Measurements from ENCODE around the gene UNC45A. TPM values are rescaled to one million over a fixed set of nuclear protein-coding genes. Genes with fewer than 3 reads are reported as not detected.

The UNC45A gene
- polyA plus RNA-seq, 3 donors, result 29.3 to 42.6 (median 30.4) TPM

DNA sequence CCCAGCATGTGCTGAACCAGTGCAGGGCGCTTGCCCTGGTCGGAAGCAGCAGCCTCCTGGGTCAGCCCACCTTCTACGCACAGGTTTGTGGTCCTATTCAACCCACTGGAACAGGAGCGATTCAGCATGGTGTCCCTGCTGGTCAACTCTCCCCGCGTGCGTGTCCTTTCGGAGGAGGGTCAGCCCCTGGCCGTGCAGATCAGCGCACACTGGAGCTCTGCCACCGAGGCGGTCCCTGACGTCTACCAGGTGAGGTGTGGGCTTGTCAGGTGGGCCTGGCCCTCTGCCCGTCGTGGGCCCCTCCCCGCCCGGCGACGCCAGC lies 23.8 kb upstream of the UNC45A start:
- H3K27ac Mint-ChIP-seq, result no peak overlapping the region
- no peak for DNase-seq
- no peak overlapping the region for H3K27ac ChIP-seq (ENCODE audit: low read depth in 1 of 2, low read length in 2 of 2)
- 96% methylated on average over 13 of the region's 19 CpGs for WGBS (ENCODE audit: insufficient coverage)
- no peak overlapping the region for H3K9ac ChIP-seq (ENCODE audit: insufficient read depth, low read length, poor library complexity, severe bottlenecking)
- peaks cover 40% of the 10 kb centered on the region for H3K4me1 Mint-ChIP-seq
- peaks cover 38 to 43% of the 10 kb centered on the region in 2 donors for H3K4me1 ChIP-seq (ENCODE audit: control insufficient read depth in 1 of 2, insufficient read depth in 2 of 2, low read length in 2 of 2)
- H3K9me3 ChIP-seq (replicated peaks in 1 of 2; ENCODE audit: control insufficient read depth in 1 of 2, insufficient read depth in 1 of 2, low read length in 2 of 2), result no peaks in the 10 kb centered on the region
- peaks cover 0 to 7% (median 1%) of the 10 kb centered on the region in 3 donors for H3K27me3 Mint-ChIP-seq (ENCODE audit: low read depth in 3 of 3)
- intact Hi-C loops (cut with micrococcal nuclease), result loop anchor here in 1 of 2 donors (10.0 kb wide), 1 partner anchor 944 kb away; the partner anchor contains the start of gene SLCO3A1
- TF ChIP-seq, protein P1, sequence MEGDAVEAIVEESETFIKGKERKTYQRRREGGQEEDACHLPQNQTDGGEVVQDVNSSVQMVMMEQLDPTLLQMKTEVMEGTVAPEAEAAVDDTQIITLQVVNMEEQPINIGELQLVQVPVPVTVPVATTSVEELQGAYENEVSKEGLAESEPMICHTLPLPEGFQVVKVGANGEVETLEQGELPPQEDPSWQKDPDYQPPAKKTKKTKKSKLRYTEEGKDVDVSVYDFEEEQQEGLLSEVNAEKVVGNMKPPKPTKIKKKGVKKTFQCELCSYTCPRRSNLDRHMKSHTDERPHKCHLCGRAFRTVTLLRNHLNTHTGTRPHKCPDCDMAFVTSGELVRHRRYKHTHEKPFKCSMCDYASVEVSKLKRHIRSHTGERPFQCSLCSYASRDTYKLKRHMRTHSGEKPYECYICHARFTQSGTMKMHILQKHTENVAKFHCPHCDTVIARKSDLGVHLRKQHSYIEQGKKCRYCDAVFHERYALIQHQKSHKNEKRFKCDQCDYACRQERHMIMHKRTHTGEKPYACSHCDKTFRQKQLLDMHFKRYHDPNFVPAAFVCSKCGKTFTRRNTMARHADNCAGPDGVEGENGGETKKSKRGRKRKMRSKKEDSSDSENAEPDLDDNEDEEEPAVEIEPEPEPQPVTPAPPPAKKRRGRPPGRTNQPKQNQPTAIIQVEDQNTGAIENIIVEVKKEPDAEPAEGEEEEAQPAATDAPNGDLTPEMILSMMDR (IDR thresholded peaks at IDR 0.05), result no peak
- no peak overlapping the region for H2AFZ ChIP-seq (ENCODE audit: insufficient read depth, low read depth, low read length, poor library complexity, severe bottlenecking)
- H4K20me1 ChIP-seq (ENCODE audit: insufficient read depth, low read length), result peaks cover 15% of the 10 kb centered on the region
- H3K79me2 ChIP-seq (ENCODE audit: insufficient read depth, low read length), result peaks cover 15% of the 10 kb centered on the region
- no peak overlapping the region for H3K4me3 Mint-ChIP-seq
- no peak overlapping the region for H3K4me3 ChIP-seq (replicated peaks in 1 of 3; ENCODE audit: low read depth in 2 of 3, low read length in 3 of 3)
- H3K4me2 ChIP-seq (replicated peaks; ENCODE audit: extremely low read depth, low read length, poor library complexity, severe bottlenecking), result no peak overlapping the region
- peaks cover 0 to 2% (median 0%) of the 10 kb centered on the region in 7 donors for H3K9me3 Mint-ChIP-seq
- H3K27me3 ChIP-seq (ENCODE audit: control insufficient read depth in 2 of 2, insufficient read depth in 2 of 2, low read length in 2 of 2), result no peaks in the 10 kb centered on the region
- peaks cover 74 to 88% of the 10 kb centered on the region in 2 donors for H3K36me3 Mint-ChIP-seq
- H3K36me3 ChIP-seq (replicated peaks in 1 of 2; ENCODE audit: control insufficient read depth in 1 of 2, insufficient read depth in 2 of 2, low read length in 2 of 2), result peaks cover 66 to 74% of the 10 kb centered on the region in 2 donors

DNA sequence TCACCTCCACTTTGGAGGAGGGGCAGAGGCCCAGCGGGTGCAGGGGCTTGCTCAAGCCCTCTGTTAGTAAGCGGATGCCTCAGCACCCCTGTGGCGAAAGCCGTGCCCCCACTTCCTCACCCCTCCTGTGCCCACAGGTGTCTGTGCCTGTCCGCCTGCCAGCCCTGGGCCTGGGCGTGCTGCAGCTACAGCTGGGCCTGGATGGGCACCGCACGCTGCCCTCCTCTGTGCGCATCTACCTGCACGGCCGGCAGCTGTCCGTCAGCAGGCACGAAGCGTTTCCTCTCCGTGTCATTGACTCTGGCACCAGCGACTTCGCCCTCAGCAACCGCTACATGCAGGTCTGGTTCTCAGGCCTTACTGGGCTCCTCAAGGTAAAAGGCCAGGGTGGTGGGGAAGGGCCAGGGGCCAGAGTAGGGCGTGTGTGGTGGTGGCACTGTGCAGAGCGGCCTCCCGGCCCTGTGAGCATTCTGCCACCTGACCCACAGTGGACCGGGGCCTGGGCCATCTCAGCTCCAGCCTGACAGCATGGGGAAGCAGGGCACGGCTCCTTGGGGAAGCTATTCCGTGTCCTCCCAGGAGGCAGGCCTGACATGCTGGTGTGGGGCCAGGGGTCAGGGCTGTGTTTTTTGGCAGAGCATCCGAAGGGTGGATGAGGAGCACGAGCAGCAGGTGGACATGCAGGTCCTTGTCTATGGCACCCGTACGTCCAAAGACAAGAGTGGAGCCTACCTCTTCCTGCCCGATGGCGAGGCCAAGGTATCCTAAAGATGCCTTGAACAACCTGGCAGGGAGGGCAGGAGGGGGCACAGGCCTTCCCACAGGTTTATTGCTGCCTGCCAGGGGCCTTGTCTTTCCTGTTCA lies 22.9 kb upstream of the UNC45A start:
- peaks cover 47 to 51% of the 10 kb centered on the region in 2 donors for H3K4me1 ChIP-seq (ENCODE audit: control insufficient read depth in 1 of 2, insufficient read depth in 2 of 2, low read length in 2 of 2)
- intact Hi-C loops (cut with micrococcal nuclease), result loop anchor here in 1 of 2 donors (10.0 kb wide), 1 partner anchor 943 kb away; the partner anchor contains the start of gene SLCO3A1
- peaks cover 7% of the 10 kb centered on the region for H4K20me1 ChIP-seq (ENCODE audit: insufficient read depth, low read length)
- DNase-seq, result no peak
- H3K27ac Mint-ChIP-seq, result peak overlapping the region in 2 of 7 donors; percentile 42 to 97
- H3K9me3 ChIP-seq (replicated peaks in 1 of 2; ENCODE audit: control insufficient read depth in 1 of 2, insufficient read depth in 1 of 2, low read length in 2 of 2), result no peaks in the 10 kb centered on the region
- H3K27me3 Mint-ChIP-seq (ENCODE audit: low read depth in 3 of 3), result peaks cover 0 to 7% (median 1%) of the 10 kb centered on the region in 3 donors
- peaks cover 59 to 69% of the 10 kb centered on the region in 2 donors for H3K36me3 ChIP-seq (replicated peaks in 1 of 2; ENCODE audit: control insufficient read depth in 1 of 2, insufficient read depth in 2 of 2, low read length in 2 of 2)
- peak overlapping the region in 1 of 2 donors; percentile 83 for H3K27ac ChIP-seq (ENCODE audit: low read depth in 1 of 2, low read length in 2 of 2)
- H3K9me3 Mint-ChIP-seq, result peaks cover 0 to 2% (median 0%) of the 10 kb centered on the region in 7 donors
- 96% methylated on average over 26 of the region's 30 CpGs for WGBS (ENCODE audit: insufficient coverage)
- TF ChIP-seq, protein P1 (IDR thresholded peaks at IDR 0.05), result no peak
- H3K36me3 Mint-ChIP-seq, result peaks cover 73 to 88% of the 10 kb centered on the region in 2 donors
- no peak overlapping the region for H3K4me3 Mint-ChIP-seq
- peaks cover 24% of the 10 kb centered on the region for H3K79me2 ChIP-seq (ENCODE audit: insufficient read depth, low read length)
- H3K27me3 ChIP-seq (ENCODE audit: control insufficient read depth in 2 of 2, insufficient read depth in 2 of 2, low read length in 2 of 2), result no peaks in the 10 kb centered on the region
- H3K4me1 Mint-ChIP-seq, result peaks cover 48% of the 10 kb centered on the region
- no peak overlapping the region for H3K9ac ChIP-seq (ENCODE audit: insufficient read depth, low read length, poor library complexity, severe bottlenecking)
- no peak overlapping the region for H3K4me2 ChIP-seq (replicated peaks; ENCODE audit: extremely low read depth, low read length, poor library complexity, severe bottlenecking)
- no peak overlapping the region for H2AFZ ChIP-seq (ENCODE audit: insufficient read depth, low read depth, low read length, poor library complexity, severe bottlenecking)
- H3K4me3 ChIP-seq (replicated peaks in 1 of 3; ENCODE audit: low read depth in 2 of 3, low read length in 3 of 3), result no peak overlapping the region

Data from CD14-positive monocyte (primary cell).